ENCODE data around the gene ZBTB42. TPM values are rescaled to one million over a fixed set of nuclear protein-coding genes. Genes with fewer than 3 reads are reported as not detected.

The ZBTB42 gene
- total and polyA plus RNA-seq, 7 donors: 1.5 to 5.5 (median 4.2) TPM

GRCh38 chr14:104782808-104783139 lies 18.1 kb upstream of the ZBTB42 start:
- no peak overlapping the region for H3K27ac ChIP-seq
- H3K36me3 ChIP-seq: peaks cover 0 to 45% (median 10%) of the 10 kb centered on the region in 4 donors
- TF ChIP-seq POLR2AphosphoS5 (IDR thresholded peaks at IDR 0.05): no peak
- no peak for TF ChIP-seq CTCF (IDR thresholded peaks at IDR 0.05)
- TF ChIP-seq POLR2A (IDR thresholded peaks at IDR 0.05): no peak
- no peak for TF ChIP-seq EP300 (IDR thresholded peaks at IDR 0.05)
- no peaks in the 10 kb centered on the region for H3K27me3 ChIP-seq
- no peak for DNase-seq
- H3K4me3 ChIP-seq: no peak overlapping the region
- no peaks in the 10 kb centered on the region for H3K9me3 ChIP-seq
- intact Hi-C loops (cut with DNase I): no loop called here
- peaks cover 0 to 40% (median 34%) of the 10 kb centered on the region in 4 donors for H3K4me1 ChIP-seq
- whole genome bisulfite sequencing, 2 donors: 84 to 88% methylated on average over 13 of the region's 13 CpGs

- no peak overlapping the region for H3K27ac ChIP-seq
- H3K27me3 ChIP-seq: no peaks in the 10 kb centered on the region
- H3K36me3 ChIP-seq: peaks cover 0 to 49% (median 10%) of the 10 kb centered on the region in 4 donors
- H3K4me3 ChIP-seq: no peak overlapping the region
- peaks cover 0 to 48% (median 39%) of the 10 kb centered on the region in 4 donors for H3K4me1 ChIP-seq
- no peak for TF ChIP-seq EP300 (IDR thresholded peaks at IDR 0.05)
- TF ChIP-seq CTCF (IDR thresholded peaks at IDR 0.05): no peak
- TF ChIP-seq POLR2A (IDR thresholded peaks at IDR 0.05): no peak
- TF ChIP-seq POLR2AphosphoS5 (IDR thresholded peaks at IDR 0.05): no peak
- whole genome bisulfite sequencing, 2 donors: 90 to 93% methylated on average over 16 of the region's 16 CpGs
- no peaks in the 10 kb centered on the region for H3K9me3 ChIP-seq
- no peak for DNase-seq
- intact Hi-C loops (cut with DNase I): no loop called here
Measured at GRCh38 chr14:104783484-104784217, 17.2 kb upstream of the ZBTB42 start.

- Histone ChIP-seq H3K27me3 (no peaks in the 10 kb centered on the region), H3K27ac (peak overlapping the region in 1 of 4 donors; percentile 34), H3K4me3 (no peak overlapping the region), H3K36me3 (peaks cover 0 to 47% (median 8%) of the 10 kb centered on the region in 4 donors), H3K4me1 (peaks cover 0 to 51% (median 44%) of the 10 kb centered on the region in 4 donors), H3K9me3 (no peaks in the 10 kb centered on the region)
- no peak for DNase-seq
- intact Hi-C loops (cut with DNase I): no loop called here
- 92 to 96% methylated on average over 9 of the region's 9 CpGs for WGBS, 2 donors
- TF ChIP-seq POLR2AphosphoS5 (IDR thresholded peaks at IDR 0.05) (no peak), CTCF (IDR thresholded peaks at IDR 0.05) (no peak), EP300 (IDR thresholded peaks at IDR 0.05) (no peak), POLR2A (IDR thresholded peaks at IDR 0.05) (no peak)
Measured at GRCh38 chr14:104784218-104784568, 16.7 kb upstream of the ZBTB42 start.

- peaks cover 0 to 47% (median 11%) of the 10 kb centered on the region in 4 donors for H3K36me3 ChIP-seq
- no peaks in the 10 kb centered on the region for H3K9me3 ChIP-seq
- no peak for DNase-seq
- TF ChIP-seq POLR2A (IDR thresholded peaks at IDR 0.05) (no peak), EP300 (IDR thresholded peaks at IDR 0.05) (no peak), CTCF (IDR thresholded peaks at IDR 0.05) (no peak), POLR2AphosphoS5 (IDR thresholded peaks at IDR 0.05) (no peak)
- intact Hi-C loops (cut with DNase I): no loop called here
- peak overlapping the region in 1 of 4 donors; percentile 19 for H3K4me3 ChIP-seq
- H3K4me1 ChIP-seq: peaks cover 0 to 59% (median 48%) of the 10 kb centered on the region in 4 donors
- 83 to 84% methylated on average over 36 of the region's 36 CpGs for WGBS, 2 donors
- H3K27ac ChIP-seq: peak overlapping the region in 2 of 4 donors; percentile 32 to 34
- H3K27me3 ChIP-seq: no peaks in the 10 kb centered on the region
Measured at GRCh38 chr14:104784846-104785707, 15.8 kb upstream of the ZBTB42 start.
